Measurements from ENCODE around the gene DPP10. TPM values are rescaled to one million over a fixed set of nuclear protein-coding genes. Genes with fewer than 3 reads are reported as not detected.

DPP10 gene
- total and polyA plus RNA-seq, 8 donors: 1.1 to 8.2 (median 5.8) TPM

DNA sequence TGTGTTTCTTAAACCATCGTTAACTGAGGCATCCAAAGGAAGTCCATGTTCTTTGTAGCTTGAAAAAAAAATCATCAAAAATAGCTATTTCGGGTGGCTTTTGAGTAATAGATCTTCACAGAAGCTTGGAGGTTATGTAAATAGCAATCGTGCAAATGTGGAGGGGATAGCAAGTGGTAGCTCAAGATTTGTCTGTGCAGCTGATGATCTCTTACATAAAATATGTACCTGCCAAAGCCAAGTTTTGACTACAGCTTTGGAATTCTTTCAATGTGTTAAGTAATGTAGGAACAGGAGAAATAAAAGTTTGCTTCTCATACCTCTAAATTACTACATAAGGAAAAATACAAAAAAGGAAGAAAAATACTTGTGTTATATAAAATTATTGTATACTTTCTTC lies 1432.0 kb downstream of the DPP10 start:
- intact Hi-C loops (cut with DNase I): no loop called here
- 54 to 57% methylated on average over 3 of the region's 3 CpGs for WGBS, 2 donors
- no peak overlapping the region for H3K4me3 ChIP-seq
- H3K4me1 ChIP-seq: no peaks in the 10 kb centered on the region
- no peaks in the 10 kb centered on the region for H3K27me3 ChIP-seq
- no peaks in the 10 kb centered on the region for H3K36me3 ChIP-seq
- H3K9me3 ChIP-seq: no peaks in the 10 kb centered on the region
- FAIRE-seq (no peak), ATAC-seq (no peak), DNase-seq (no peak)
- no peak overlapping the region for H3K27ac ChIP-seq
- TF ChIP-seq, protein P1, sequence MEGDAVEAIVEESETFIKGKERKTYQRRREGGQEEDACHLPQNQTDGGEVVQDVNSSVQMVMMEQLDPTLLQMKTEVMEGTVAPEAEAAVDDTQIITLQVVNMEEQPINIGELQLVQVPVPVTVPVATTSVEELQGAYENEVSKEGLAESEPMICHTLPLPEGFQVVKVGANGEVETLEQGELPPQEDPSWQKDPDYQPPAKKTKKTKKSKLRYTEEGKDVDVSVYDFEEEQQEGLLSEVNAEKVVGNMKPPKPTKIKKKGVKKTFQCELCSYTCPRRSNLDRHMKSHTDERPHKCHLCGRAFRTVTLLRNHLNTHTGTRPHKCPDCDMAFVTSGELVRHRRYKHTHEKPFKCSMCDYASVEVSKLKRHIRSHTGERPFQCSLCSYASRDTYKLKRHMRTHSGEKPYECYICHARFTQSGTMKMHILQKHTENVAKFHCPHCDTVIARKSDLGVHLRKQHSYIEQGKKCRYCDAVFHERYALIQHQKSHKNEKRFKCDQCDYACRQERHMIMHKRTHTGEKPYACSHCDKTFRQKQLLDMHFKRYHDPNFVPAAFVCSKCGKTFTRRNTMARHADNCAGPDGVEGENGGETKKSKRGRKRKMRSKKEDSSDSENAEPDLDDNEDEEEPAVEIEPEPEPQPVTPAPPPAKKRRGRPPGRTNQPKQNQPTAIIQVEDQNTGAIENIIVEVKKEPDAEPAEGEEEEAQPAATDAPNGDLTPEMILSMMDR (IDR thresholded peaks at IDR 0.05): no peak

DNA sequence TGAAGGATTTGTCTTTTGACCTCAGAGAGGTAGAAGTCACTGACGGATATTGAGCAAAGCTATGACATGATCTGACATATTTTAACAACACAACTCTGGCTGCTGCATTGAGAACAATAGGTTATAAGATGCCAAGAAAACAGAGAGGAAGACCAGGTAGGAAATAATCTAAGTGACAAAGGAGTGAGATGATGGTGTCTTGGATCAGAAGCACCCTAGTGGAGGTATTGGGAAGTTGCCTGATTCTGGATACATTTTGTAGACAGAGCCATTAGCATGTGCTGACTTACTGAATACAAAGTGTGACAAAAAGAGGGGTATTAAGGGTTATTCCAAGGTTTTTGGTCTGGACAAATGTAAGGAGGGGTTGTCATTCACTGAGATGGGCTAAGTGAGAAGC lies 1438.1 kb downstream of the DPP10 start:
- Histone ChIP-seq H3K4me3 (no peak overlapping the region), H3K36me3 (no peaks in the 10 kb centered on the region), H3K27ac (no peak overlapping the region), H3K4me1 (no peaks in the 10 kb centered on the region), H3K27me3 (no peaks in the 10 kb centered on the region), H3K9me3 (no peaks in the 10 kb centered on the region)
- DNase-seq (no peak), FAIRE-seq (no peak), ATAC-seq (no peak)
- TF ChIP-seq, protein P1 (IDR thresholded peaks at IDR 0.05): no peak
- intact Hi-C loops (cut with DNase I): no loop called here
- WGBS, 2 donors: 88 to 91% methylated on average over 1 of the region's 1 CpG

DNA sequence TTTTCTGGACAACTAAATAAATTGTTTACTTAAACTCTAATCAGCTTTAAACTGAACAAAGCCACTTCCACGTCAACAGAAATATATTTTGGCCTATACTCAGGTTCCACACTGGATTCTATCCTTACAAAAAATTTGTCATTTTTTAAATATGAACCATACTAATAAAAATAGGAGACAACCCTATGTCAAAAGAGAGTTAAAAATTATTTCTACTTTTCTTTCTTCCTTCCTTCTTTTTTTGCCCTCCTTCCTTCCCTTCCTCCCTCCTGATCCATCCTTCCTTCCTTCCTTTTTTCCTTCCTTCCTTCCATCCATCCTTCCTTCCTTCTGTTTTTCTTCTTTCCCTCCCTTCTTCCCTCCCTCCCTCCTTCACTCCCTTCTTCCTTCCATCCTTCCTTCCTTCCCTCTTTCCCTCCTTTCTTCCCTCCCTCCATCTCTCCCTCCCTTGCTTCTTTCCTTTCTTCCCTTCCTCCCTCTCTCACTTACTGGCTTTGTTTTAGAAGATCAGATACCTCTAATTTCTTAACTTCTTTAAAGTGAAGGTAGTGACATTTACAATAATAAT lies 1444.9 kb downstream of the DPP10 start:
- intact Hi-C loops (cut with DNase I): no loop called here
- Histone ChIP-seq H3K9me3 (no peaks in the 10 kb centered on the region), H3K4me1 (no peaks in the 10 kb centered on the region), H3K27me3 (no peaks in the 10 kb centered on the region), H3K27ac (no peak overlapping the region), H3K36me3 (no peaks in the 10 kb centered on the region), H3K4me3 (no peak overlapping the region)
- WGBS, 2 donors: 48 to 49% methylated on average over 1 of the region's 1 CpG
- TF ChIP-seq, protein P1 (IDR thresholded peaks at IDR 0.05): no peak
- no peak for FAIRE-seq
- ATAC-seq: no peak
- DNase-seq: no peak
